Measurements from ENCODE around the gene ANAPC1. TPM values are rescaled to one million over a fixed set of nuclear protein-coding genes. Genes with fewer than 3 reads are reported as not detected.

ANAPC1 gene
- total and polyA plus RNA-seq, 10 of the 15 experiments (the other 5 are each of a cell fraction or from before 2014, with no cell fraction given): 10.0 to 108 (median 53.6) TPM

GRCh38 chr2:111900859-111901258 is 16.9 kb upstream of the ANAPC1 start (continued):
- TF ChIP-seq ZBTB4 (CRISPR knock-in tag; IDR thresholded peaks at IDR 0.05) (no peak), BRCA1 (IDR thresholded peaks at IDR 0.05; ENCODE audit: low read depth, low read length) (no peak), ATF3 (IDR thresholded peaks at IDR 0.05; ENCODE audit: borderline replicate concordance, extremely low read depth, low read depth, low read length) (no peak), SREBF2 (IDR thresholded peaks at IDR 0.05; ENCODE audit: low read length) (no peak), WRNIP1 (IDR thresholded peaks at IDR 0.05; ENCODE audit: borderline replicate concordance, low read depth, low read length) (no peak), CHD2 (IDR thresholded peaks at IDR 0.05; ENCODE audit: borderline replicate concordance, low read depth, low read length) (no peak), IKZF2 (IDR thresholded peaks at IDR 0.05) (peak in 1 of 2 experiments; percentile 11; a peak in 1 of 4 replicates)
- TF ChIP-seq, protein P1, sequence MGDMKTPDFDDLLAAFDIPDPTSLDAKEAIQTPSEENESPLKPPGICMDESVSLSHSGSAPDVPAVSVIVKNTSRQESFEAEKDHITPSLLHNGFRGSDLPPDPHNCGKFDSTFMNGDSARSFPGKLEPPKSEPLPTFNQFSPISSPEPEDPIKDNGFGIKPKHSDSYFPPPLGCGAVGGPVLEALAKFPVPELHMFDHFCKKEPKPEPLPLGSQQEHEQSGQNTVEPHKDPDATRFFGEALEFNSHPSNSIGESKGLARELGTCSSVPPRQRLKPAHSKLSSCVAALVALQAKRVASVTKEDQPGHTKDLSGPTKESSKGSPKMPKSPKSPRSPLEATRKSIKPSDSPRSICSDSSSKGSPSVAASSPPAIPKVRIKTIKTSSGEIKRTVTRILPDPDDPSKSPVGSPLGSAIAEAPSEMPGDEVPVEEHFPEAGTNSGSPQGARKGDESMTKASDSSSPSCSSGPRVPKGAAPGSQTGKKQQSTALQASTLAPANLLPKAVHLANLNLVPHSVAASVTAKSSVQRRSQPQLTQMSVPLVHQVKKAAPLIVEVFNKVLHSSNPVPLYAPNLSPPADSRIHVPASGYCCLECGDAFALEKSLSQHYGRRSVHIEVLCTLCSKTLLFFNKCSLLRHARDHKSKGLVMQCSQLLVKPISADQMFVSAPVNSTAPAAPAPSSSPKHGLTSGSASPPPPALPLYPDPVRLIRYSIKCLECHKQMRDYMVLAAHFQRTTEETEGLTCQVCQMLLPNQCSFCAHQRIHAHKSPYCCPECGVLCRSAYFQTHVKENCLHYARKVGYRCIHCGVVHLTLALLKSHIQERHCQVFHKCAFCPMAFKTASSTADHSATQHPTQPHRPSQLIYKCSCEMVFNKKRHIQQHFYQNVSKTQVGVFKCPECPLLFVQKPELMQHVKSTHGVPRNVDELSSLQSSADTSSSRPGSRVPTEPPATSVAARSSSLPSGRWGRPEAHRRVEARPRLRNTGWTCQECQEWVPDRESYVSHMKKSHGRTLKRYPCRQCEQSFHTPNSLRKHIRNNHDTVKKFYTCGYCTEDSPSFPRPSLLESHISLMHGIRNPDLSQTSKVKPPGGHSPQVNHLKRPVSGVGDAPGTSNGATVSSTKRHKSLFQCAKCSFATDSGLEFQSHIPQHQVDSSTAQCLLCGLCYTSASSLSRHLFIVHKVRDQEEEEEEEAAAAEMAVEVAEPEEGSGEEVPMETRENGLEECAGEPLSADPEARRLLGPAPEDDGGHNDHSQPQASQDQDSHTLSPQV (IDR thresholded peaks at IDR 0.05): no peak

Measured in GM12878 (cell line).